Inflammatory macrophage treated with lipopolysaccharide for 4 hours (primary cell): ENCODE results near the gene TMOD4.
"Not testable (repeated sequence)": the region's sequence is repeated elsewhere in the genome, so short reads cannot be mapped to it uniquely, and the experiment has no call there.

ENCODE experiments used
- DNase-seq: peaks from one replicate; pipeline ENCODE4 v3.0.0-alpha.2; 2020

The TMOD4 gene

DNA sequence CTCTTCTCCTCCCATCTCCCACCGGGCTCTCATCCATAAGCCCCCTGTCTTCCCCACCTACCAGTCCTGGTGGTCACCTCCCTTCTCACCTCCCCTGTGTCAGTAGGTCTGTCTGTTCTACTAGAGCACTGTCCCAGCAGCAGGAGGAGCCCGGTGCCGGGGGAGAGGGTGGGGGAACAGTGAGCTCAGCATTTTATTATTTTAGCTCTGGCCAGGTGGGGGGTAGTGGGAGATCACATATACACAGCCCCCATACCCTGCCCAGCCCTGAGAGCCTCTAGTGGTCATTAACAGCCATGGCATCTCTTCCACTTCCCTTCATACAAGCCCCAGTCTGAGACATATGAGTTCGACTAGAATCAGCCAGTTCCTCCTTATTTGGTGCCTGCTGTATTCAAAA lies at the start of gene TMOD4:
Gene TMOD4, minus strand, starts transcription at position 119 of the 400 bp plus-strand sequence. CDS start 1,106 bp downstream, outside the sequence.
- DNase-seq, result peak; percentile 52

DNA sequence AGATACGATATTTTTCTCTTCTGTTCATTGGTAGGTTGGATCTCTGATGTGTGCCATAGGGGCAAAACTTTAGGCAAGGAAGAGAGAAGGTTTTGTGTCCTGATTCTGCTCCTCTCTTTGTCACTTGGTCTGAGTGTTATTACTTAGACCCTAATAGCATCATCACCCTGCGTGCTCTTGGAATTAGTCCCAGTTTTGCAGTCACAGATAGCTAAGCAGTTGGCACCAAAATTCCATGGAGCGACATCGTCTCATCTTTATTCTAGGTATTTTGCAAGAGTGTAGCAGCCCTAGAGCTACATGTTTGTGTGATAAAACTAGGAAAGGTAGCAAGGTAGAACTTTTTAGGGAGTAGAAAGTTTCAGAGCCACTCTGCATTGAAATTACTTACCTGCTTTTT lies 46.3 kb upstream of the TMOD4 start:
- DNase-seq, result no peak

DNA sequence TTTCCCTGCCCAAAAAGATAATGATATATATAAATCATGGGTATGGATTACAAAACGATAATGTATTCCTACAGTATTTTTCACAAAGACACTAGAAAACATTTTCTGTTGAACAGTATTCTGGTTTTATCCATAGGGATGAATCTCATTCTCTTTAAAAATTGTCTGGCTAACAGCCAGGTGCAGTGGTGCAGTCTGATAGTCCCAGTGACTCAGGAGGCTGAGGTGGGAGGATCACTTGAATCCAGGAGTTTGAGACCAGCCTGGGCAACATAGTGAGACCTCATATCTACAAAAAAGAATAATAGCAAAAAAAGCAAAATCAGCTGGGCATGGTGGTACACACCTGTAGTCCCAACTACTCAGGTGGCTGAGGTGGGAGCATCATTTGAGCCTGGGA lies 45.8 kb upstream of the TMOD4 start:
- no peak for DNase-seq

DNA sequence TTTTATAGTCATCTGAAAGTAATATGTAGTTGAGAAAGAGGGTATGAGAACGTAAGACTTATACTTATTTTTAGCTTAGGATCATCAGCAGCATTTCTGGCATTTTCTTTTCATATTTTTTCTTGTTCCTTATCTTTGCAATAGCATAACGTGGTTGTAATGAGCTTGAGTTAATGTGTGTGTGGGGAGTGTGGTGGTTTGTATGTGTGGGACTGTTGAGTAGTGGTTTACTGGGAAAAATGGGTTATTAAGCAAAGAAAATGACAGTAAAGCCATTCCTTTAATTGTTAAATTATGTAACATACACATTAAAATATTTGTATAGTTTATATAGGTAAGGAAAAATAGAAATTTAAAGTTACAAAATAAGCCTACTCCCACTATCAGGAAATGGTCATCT lies 37.8 kb upstream of the TMOD4 start:
- DNase-seq, result no peak

DNA sequence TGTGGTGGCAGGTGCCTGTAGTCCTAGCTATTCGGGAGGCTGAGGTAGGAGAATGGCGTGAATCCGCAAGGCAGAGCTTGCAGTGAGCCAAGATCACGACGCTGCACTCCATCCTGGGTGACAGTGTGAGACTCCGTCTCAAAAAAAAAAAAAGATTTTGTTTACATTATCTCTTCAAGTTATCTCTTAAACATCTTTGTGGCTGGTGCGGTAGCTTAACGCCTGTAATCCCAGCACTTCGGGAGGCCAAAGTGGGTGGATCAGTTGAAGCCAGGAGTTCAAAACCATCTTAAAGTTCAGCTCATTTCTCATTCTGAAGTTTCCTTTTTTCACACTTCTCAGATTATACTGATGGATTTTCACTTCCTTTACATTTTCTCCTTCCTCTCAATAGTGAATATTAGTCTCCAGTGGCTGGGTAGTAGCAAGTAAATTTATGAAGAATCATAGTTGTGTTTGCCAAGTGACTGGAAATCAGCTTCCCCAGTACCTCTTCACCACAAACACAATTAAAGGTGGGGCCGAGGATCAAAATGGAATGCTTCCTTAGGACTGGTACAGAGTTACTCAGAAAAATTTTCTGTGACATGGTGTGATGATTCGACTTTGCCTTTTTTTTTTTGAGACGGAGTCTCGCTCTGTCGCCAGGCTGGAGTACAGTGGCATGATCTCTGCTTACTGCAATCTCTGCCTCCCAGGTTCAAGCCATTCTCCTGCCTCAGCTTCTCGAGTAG lies 36.4 kb upstream of the TMOD4 start:
- no peak for DNase-seq

DNA sequence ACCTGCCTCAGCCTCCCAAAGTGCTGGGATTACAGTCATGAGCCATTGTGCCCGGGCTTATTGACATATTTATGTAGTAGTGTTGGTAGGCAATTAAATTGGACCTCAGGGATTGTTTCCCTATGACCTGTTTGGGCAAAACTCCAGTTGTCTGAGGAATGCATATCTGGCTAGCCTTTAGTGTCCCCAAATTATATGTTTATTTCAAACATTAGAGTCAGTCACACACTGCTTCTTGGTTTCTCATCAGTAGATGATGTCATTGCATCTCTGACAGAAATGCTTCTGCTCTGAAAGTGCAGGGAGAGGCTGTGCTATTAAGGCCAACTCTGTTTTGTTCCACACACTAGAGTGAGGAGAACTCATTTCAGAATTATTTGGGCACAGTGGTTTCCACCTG lies 35.0 kb upstream of the TMOD4 start:
- DNase-seq, result no peak

DNA sequence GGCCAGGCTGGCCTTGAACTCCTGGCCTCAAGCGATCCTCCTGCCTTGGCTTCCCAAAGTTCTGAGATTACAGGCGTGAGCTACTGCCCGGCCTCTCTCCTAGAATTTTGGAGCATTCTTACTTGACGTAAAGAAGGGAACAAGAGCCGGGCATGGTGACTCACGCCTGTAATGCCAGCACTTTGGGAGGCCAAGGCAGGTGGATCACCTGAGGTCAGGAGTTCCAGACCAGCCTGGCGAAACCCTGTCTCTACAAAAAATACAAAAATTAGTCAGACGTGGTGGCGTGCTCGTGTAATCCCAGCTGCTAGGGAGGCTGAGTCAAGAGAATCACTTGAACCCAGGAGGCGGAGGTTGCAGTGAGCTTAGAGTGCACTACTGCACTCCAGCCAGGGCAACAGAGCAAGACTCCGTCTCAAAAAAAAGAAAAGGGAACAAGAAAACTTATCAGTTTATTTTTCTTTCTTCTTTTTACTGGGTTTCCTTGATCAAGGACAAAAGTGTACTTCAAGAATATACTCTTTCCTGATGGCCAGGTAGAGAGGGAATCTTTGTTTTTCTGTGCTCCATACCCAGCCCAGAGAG lies 29.7 kb upstream of the TMOD4 start:
- not testable (repeated sequence) for DNase-seq

DNA sequence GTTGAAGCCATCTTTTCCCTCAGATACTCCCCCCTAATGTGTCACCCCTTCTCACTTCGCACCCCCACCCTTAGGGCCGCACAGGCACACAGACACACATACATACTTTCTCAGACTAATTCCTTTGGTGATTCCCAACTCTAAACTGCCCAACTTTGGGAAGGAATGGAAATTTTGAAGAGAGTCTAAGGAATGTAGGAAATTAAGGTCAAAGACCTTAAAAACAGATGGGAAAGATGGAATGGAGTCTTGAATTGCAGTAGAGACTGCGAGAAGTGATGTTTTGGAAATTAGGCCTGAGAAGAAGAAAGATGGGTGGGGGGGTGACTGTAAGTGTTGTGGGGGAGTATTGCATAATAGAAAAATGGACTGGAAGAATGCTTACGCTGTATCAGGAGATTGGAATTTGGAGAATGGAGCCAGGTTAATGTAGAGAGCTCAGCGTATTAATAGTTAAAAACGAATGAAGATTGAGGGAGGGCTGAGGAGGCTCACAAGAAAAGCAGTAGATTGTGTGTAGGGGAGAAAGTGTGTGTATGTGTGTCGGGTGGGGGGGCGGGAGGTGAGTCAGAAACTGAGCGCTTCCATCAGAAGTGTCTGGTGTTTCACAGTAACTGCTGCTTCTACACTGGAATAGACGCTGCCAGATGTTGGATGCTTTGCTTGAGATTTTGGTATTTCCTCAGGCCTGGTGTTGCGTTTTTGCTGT lies 24.2 kb upstream of the TMOD4 start:
- DNase-seq, result peak; percentile 44

DNA sequence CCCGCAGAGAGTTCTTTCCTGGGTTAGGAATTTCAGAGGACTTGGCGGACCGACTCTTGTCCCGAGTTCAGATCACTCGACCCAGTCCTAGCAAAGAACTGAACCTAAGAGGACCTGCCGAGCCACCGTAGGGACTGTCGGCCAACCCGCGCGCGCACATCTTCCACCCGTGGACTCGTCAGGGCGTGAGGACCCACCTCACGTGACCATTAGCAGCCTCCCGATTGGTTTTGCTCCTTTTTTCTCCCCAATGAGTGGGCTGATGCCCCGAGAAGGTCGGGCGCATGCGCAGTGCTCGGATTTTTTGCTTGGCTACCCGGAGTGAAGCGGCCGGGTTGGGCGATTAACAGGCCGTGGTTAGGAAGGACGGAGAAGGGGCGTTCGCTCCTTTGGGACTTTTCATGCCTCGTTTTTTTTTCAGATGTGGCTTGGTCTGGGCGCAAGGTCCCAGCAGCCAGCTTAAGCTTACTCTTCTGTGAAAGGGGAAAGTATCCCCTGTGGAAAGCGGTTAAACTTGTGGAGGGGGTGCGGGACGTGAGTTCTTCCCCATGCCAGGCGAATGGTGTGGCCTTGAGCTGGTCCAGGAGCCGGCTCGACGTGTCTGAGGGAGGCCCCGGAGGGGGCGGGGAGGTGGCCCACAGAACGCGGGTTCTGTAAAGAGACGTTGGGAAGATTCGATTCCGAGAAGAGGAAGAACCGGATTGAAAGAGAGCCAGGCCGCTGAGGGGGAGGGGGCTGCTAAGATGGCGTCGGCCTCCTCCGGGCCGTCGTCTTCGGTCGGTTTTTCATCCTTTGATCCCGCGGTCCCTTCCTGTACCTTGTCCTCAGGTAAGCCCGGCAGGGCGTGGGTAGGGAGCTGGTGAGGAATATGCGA lies 22.7 kb upstream of the TMOD4 start, which contains the start of gene PIP5K1A:
Gene PIP5K1A, plus strand, starts transcription at position 299 of the 874 bp plus-strand sequence. Its CDS starts 445 bp downstream, at position 744.
- DNase-seq, result peak; percentile 100

DNA sequence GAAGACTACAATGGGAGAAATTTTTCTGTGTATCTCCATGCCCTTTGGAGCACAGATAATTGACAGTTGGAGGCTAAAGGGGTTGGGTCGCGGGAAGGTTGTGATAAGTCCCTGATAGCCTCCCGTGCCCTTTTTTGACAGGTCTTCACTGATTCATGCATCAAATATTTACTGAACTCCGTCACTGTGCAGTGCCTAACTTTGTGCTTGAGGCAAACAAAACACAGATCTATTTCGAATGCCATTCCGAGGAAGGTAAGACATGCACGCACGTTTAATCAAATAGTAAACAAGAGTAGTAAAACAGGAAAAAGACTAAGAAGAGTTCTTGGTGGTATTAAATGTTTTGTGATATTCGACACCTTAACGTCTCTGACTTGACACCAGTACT lies 22.1 kb upstream of the TMOD4 start:
- DNase-seq, result no peak

DNA sequence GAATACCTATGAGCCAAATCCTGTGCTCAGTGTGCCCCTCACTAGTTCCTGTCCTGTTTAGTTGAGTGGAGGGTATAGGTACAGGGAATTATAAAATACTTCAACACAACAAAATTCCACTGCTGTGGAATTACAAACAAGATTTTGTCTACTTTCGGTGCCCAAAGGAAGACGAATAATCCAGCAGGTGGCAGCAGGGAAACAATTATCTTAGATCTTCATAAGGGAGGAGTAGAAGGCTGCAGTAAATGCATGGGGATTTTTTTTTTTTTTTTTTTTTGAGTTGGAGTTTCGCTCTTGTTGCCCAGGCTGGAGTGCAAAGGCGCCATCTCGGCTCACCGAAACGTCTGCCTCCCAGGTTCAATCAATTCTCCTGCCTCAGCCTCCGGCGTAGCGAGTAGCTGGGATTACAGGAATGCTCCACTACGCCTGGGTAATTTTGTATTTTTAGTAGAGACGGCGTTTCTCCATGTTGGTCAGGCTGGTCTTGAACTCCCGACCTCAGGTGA lies 20.6 kb upstream of the TMOD4 start:
- peak; percentile 90 for DNase-seq

DNA sequence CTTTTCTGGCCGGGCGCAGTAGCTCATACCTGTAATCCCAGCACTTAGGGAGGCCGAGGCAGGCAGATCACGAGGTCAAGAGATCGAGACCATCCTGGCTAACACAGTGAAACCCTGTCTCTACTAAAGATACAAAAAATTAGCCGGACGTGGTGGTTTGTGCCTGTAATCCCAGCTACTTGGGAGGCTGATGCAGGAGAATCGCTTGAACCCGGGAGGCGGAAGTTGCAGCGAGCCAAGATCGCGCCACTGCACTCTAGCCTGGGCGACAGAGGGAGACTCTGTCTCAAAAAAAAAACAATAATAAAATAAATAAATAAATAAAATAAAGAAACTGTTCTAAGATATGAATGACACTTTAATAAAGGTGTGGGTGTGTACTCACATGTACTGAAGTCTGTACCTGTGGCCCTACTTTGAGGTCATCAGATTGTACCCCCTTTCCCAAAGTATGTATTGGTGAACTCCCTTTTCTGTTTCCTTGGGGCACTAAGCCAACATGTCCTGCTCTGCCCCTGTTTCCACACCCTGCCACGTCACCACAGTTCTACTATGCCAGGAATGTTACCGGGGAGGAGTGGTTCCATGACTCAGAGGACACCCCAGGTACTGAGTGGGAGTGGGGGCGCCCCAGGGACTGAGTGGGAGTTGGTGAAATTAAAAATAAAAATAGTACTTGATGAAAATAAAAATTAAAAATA lies 19.3 kb upstream of the TMOD4 start:
- DNase-seq, result not testable (repeated sequence)

DNA sequence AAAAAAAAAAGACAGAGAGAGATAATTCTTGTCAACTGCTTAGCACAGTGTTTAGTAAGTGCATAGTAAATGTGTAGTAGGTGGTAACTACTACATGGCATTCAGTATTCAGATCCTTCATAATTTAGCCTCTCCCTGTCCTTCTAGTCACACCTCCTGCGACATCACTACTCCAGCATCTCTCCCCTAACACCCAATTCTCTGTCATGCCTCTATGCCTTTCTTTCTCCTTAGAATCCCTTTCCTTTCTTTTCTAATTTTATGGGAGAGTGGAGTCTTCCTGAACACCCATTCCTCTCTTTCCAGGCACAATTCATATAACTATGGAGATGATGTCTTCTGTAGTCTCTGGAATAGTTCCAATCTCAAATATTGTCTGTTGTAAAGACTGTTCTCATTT lies 18.1 kb upstream of the TMOD4 start:
- no peak for DNase-seq

DNA sequence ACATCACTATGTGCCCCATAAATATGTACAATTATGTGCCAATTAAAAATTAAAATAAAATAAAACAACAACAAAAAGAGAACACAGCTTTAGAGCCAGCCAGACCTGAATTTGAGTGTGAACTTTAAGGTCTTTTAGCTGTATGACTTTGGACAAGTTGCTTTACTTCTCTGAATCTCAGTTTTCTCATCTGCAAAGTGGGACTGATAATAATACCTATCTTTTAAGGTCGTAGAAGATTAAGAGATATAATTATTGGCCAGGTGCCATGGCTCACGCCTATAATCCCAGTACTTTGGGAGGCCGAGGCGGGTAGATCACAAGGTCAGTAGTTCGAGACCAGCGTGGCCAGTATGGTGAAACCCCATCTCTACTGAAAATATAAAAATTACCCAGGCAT lies 17.5 kb upstream of the TMOD4 start:
- DNase-seq, result no peak

DNA sequence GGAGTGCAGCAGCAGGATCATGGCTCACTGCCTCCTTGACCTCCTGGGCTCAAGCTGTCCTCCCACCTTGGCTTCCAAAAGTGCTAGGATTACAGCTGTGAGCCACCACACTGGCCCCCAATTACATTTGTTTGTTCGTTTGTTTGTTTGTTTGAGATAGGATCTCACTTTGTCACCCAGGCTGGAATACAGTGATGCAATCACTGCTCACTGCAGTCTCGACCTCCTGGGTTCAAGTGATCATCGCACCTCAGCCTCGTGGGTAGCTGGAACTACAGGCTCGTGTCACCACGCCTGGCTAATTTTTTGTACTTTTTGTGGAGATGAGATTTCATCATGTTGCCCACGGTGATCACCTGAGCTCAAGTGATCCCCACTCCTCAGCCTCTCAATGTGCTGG lies 16.3 kb upstream of the TMOD4 start:
- no peak for DNase-seq

DNA sequence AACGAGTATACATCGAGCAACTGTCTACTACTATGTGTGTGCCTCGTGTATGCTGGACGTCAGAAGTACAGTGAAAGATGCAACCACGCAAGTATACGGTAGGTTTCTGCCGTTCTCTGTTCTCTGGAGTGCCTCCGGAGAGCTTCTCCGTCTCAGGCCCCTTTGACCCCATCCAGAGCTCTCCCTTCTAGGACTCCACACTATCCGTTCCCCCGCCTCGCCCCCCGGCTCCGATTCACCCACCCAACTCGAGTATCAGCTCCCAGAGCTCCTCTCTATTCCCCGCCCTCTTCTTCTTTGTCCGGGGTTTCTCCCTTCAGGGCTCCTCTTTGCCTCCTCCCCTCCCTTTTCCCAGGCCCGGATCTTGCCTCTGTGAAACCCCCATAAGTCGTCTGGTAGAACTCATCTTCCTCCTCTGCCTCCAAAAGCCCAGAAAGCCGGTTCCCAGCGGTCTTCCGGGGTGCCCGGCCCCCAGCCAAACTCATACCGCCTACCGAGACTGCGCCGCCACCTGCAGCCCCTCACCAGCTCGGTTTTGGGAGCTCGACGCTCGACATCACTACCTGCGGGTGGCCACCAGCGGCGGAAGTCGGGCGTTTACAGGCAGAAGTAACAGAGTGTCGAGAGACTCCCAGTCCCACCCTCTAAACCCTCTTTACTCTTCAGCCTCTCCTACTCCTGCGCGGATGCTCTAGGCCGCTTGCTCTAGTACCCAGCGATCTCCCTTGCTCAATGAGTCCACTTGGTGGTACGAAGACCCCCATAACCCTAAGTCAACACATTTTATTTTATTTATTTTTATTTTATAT lies 14.1 kb upstream of the TMOD4 start, which contains the start of gene VPS72:
Gene VPS72, minus strand, starts transcription at position 561 of the 809 bp plus-strand sequence. Its CDS starts 76 bp downstream, at position 485.
- DNase-seq, result peak; percentile 85

DNA sequence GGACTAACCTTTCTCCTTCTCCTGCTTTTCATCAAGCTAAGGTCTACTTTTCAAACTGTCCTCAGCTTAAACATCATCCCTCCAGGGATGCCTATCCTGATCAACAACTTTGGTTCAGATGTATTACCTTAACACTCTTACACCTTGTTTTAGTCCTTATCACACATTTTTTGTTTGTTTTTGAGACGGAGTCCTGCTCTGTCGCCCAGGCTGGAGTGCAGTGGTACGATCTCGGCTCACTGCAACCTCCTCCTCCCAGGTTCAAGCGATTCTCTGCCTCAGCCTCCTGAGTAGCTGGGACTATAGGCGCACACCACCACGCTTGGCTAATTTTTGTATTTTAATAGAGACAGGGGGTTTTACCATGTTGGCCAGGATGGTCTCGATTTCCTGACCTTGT lies 12.9 kb upstream of the TMOD4 start:
- DNase-seq, result not testable (repeated sequence)

DNA sequence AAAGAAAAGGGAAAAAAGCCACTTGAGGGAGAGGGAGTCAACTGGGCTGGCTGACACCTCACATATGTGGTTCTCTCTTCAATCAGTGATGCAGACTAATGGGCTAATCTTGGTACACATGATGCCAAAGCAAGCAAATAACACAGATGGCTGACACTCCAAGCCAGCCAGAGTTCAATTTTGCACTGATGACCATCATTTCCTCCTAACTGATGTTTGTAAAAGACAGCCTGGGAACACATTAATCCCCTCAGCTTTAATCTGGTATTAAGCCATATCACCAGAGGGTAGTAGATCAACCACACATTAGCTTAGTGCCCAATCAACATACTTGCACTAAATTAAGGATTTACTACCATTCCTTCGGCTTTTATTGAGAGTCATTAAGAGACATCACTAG lies 11.4 kb upstream of the TMOD4 start:
- no peak for DNase-seq

DNA sequence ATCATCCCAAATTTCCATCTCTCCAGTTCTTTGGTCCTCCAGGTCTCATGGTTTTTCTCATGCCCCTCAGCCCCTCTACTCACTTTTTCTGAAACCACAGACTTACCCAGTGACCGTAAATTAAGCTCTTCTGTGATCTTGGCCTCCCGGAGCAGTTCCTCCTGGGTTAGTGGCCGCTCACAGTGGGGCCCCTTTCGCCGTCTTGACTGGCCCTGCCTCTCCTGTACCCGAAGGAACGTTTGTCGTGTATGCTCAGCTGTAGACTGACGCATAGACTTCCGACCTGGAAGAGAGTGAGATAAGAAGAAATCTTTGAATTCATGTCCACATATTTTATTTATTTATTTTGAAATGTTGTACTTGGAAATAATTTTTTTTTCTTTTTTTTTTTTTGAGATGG lies 8.4 kb upstream of the TMOD4 start:
- no peak for DNase-seq

DNA sequence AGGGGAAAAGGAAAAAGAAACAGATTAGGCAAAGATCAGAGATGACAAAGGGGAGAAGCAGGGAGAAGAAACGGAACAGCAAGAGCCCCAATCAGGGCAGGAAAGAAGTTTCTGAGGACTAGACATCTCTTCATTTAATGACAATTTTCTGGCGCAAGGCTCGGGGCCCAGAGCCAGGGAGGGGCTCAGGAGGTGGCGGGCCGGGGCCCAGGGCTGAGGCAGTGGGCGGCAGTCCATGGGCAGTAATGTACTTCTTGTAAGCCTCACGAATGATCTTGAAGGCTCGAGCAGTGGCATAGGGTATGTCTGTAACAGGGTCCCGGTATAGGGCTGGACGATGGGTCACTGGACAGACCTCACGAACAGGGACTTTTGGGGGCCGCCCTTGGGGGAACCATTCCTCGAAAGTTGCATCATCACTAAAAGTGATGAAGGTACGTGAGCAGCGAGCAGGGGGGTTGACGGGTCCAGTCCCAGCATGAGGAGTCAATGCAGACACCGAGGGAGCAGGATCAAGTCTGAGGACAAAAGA lies 799 bp upstream of the TMOD4 start:
- DNase-seq, result no peak
